Neural crest cell (in vitro differentiated cells): ENCODE data around the gene FAM20A. TPM values are rescaled to one million over a fixed set of nuclear protein-coding genes. Genes with fewer than 3 reads are reported as not detected.
"Not testable (repeated sequence)": the region's sequence is repeated elsewhere in the genome, so short reads cannot be mapped to it uniquely, and the experiment has no call there.

ENCODE experiments used
- DNase-seq: peaks from one replicate; pipeline ENCODE4 v3.0.0; 2021; ENCODE audit warnings: low read depth, mixed read lengths, low spot score
- H3K27ac Mint-ChIP-seq: one replicate; pipeline ENCODE4 v1.8.0; 2021; ENCODE audit warnings: mild to moderate bottlenecking, mixed read lengths; ENCODE audit not compliant: unreplicated experiment
- H3K27me3 Mint-ChIP-seq: 2 replicates; pipeline ENCODE4 v1.8.0; 2021; ENCODE audit warnings: low read depth, mild to moderate bottlenecking, mixed read lengths
- H3K36me3 Mint-ChIP-seq: 2 replicates; pipeline ENCODE4 v1.8.0; 2021; ENCODE audit warnings: low read depth, mild to moderate bottlenecking, mixed read lengths
- H3K4me1 Mint-ChIP-seq: 2 replicates; pipeline ENCODE4 v1.8.0; 2021; ENCODE audit warnings: mixed read lengths
- H3K4me3 Mint-ChIP-seq: one replicate; pipeline ENCODE4 v1.8.0; 2021; ENCODE audit warnings: mild to moderate bottlenecking, mixed read lengths
- H3K9me3 Mint-ChIP-seq: 2 replicates; pipeline ENCODE4 v1.8.0; 2021; ENCODE audit warnings: mixed read lengths
- CTCF ChIP-seq: fragments of 200-600 bp; sonication (generic); conservative IDR thresholded peaks from 2 replicates; pipeline ENCODE4 v1.5.0; 2021; ENCODE audit warnings: antibody characterized with exemption, mild to moderate bottlenecking
- total RNA-seq: library from RNA; stranded (reverse); gene quantifications from 2 replicates; pipeline ENCODE4 v1.2.1, GENCODE V29; 2021

Gene FAM20A
- total RNA-seq, 1 donor from 2014 or later, result 0.51 TPM

GRCh38 chr17:68587847-68588246 is 13.3 kb downstream of the FAM20A start:
- Mint-ChIP-seq H3K4me1 (peaks cover 18% of the 10 kb centered on the region), H3K9me3 (peaks cover 2% of the 10 kb centered on the region), H3K27me3 (no peaks in the 10 kb centered on the region), H3K4me3 (no peak overlapping the region), H3K27ac (no peak overlapping the region), H3K36me3 (no peaks in the 10 kb centered on the region)
- DNase-seq, result no peak
- no peak for TF ChIP-seq CTCF

GRCh38 chr17:68587026-68587425 is 14.1 kb downstream of the FAM20A start:
- no peak overlapping the region for H3K4me3 Mint-ChIP-seq
- no peaks in the 10 kb centered on the region for H3K36me3 Mint-ChIP-seq
- DNase-seq, result no peak
- peaks cover 18% of the 10 kb centered on the region for H3K4me1 Mint-ChIP-seq
- H3K27me3 Mint-ChIP-seq, result no peaks in the 10 kb centered on the region
- no peak for TF ChIP-seq CTCF
- no peak overlapping the region for H3K27ac Mint-ChIP-seq
- H3K9me3 Mint-ChIP-seq, result peaks cover 2% of the 10 kb centered on the region

DNA sequence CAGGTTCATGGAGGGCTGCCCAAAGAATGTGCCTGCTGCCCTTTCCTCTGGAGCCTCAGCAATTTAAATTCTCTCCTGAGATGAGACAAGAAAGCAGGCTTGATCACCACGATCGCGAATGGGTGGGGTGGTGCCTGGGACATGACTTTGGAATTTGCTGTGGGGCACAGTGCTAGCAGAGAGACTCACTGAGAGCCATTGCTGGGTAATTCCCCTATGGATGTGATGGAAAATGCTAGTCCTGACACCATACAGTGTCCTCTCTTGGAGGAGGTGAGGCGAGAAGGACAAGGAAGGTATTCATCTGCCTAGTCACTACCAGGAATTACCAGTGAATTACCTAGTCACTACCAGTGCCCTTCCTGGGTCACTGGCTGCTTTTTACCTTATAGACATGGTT is 15.5 kb downstream of the FAM20A start:
- H3K9me3 Mint-ChIP-seq, result peaks cover under 1% of the 10 kb centered on the region
- DNase-seq, result no peak
- no peak for TF ChIP-seq CTCF
- H3K27ac Mint-ChIP-seq, result peak overlapping the region; percentile 84
- H3K4me1 Mint-ChIP-seq, result peaks cover 19% of the 10 kb centered on the region
- no peak overlapping the region for H3K4me3 Mint-ChIP-seq
- no peaks in the 10 kb centered on the region for H3K36me3 Mint-ChIP-seq
- H3K27me3 Mint-ChIP-seq, result no peaks in the 10 kb centered on the region

DNA sequence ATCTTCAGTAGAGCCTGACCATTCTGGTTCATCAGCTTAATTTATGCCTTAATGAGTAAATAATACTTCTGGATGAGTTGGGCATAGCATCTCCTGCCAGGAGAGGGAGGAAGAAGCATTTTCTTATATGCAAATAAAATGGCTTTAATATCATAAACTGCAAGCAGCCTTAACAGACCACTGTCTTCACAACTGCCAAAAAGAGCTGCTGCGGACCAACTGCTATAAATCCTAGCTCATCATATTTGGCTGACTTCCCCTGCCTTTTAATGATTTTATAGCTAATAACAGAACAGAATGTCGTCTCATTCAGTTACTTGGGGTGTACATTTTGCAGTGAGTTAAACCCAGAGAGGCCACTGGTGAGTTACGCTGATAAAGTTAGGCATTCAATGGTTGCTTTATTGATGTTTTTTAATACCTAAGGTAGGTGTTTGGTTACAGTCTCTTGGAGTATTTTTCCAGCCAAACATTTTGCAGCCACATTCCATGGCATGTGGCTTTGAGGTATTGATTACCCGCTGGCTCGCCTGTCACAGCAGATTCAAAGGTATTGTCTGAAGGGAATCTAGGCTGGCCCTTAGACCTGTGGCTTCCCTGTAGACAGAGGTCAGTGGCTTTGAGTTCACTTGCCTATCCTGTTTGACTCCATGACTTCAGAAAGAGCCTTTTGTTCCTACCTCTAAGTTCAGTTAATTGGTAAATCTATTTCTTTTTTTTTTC is 16.4 kb downstream of the FAM20A start:
- H3K36me3 Mint-ChIP-seq, result no peaks in the 10 kb centered on the region
- DNase-seq, result no peak
- no peaks in the 10 kb centered on the region for H3K9me3 Mint-ChIP-seq
- H3K4me1 Mint-ChIP-seq, result peaks cover 28% of the 10 kb centered on the region
- no peak overlapping the region for H3K4me3 Mint-ChIP-seq
- H3K27me3 Mint-ChIP-seq, result no peaks in the 10 kb centered on the region
- H3K27ac Mint-ChIP-seq, result no peak overlapping the region
- TF ChIP-seq CTCF, result no peak

DNA sequence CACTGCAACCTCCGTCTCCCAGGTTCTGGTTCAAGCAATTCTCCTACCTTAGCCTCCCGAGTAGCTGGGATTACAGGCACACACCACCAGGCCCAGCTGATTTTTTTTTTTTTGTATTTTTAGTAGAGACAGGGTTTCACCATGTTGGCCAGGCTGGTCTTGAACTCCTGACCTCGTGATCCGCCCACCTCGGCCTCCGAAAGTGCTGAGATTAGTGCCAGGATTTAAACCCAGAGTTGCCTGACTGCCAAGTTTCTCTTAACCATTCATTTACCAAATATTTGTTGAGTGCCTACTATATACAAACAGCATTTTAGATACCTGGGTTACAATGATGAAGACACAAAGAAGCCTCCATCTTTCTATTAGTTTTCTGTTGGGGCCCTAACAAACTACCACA is 18.3 kb downstream of the FAM20A start:
- H3K4me1 Mint-ChIP-seq, result peaks cover 33% of the 10 kb centered on the region
- not testable (repeated sequence) for H3K36me3 Mint-ChIP-seq, H3K27ac Mint-ChIP-seq

GRCh38 chr17:68581863-68582645 is 19.1 kb downstream of the FAM20A start:
- DNase-seq, result no peak
- Mint-ChIP-seq H3K4me3 (no peak overlapping the region), H3K4me1 (peaks cover 33% of the 10 kb centered on the region), H3K9me3 (peaks cover 3% of the 10 kb centered on the region), H3K27me3 (no peaks in the 10 kb centered on the region), H3K36me3 (peaks cover 3% of the 10 kb centered on the region), H3K27ac (peak overlapping the region; percentile 65)
- no peak for TF ChIP-seq CTCF

More for the DNA sequence above, 18.3 kb downstream of the FAM20A start:
- not testable (repeated sequence) for H3K27me3 Mint-ChIP-seq, H3K4me3 Mint-ChIP-seq, DNase-seq, H3K9me3 Mint-ChIP-seq
